Keratinocyte (primary cell): ENCODE measurements around the gene COQ8A. TPM values are rescaled to one million over a fixed set of nuclear protein-coding genes. Genes with fewer than 3 reads are reported as not detected.
"Not testable (repeated sequence)": the region's sequence is repeated elsewhere in the genome, so short reads cannot be mapped to it uniquely, and the experiment has no call there.

Source experiments
- DNase-seq: peaks from one replicate; pipeline ENCODE4 v3.0.0-alpha.2; 2011; ENCODE audit warnings: low read depth, missing footprints, low spot score
- FAIRE-seq: peaks from 2 replicates; lab custom pipeline; 2011; peaks lifted over from hg19 to GRCh38; lab: Jason Lieb, UNC
- H2AFZ ChIP-seq: 2 replicates; pipeline ENCODE4 v1.6.0; 2012; ENCODE audit warnings: low read length, control low read depth, inconsistent platforms; ENCODE audit not compliant: control insufficient read depth
- H3K27ac ChIP-seq: 2 replicates; pipeline ENCODE4 v1.5.1; 2011; ENCODE audit warnings: low read length; ENCODE audit not compliant: control insufficient read depth, insufficient read depth
- H3K27me3 ChIP-seq: 3 replicates; pipeline ENCODE4 v1.6.0; 2011; ENCODE audit warnings: low read length; ENCODE audit not compliant: control insufficient read depth, insufficient read depth; ENCODE audit errors: extremely low read depth
- H3K36me3 ChIP-seq, 2 experiments: 2 replicates in 1 of 2; 3 replicates in 1 of 2; pipeline ENCODE4 v1.5.1; 2011; ENCODE audit warnings: low read length in 2 of 2, mild to moderate bottlenecking in 1 of 2; ENCODE audit not compliant: control insufficient read depth in 2 of 2, insufficient read depth in 2 of 2; ENCODE audit errors: extremely low read depth in 1 of 2
- H3K4me1 ChIP-seq: 3 replicates; pipeline ENCODE4 v1.5.1; 2011; ENCODE audit warnings: low read length; ENCODE audit not compliant: control insufficient read depth, insufficient read depth; ENCODE audit errors: extremely low read depth
- H3K4me2 ChIP-seq: 3 replicates; pipeline ENCODE4 v1.6.0; 2011; ENCODE audit warnings: low read depth, low read length; ENCODE audit not compliant: control insufficient read depth, insufficient read depth; ENCODE audit errors: extremely low read depth
- H3K4me3 ChIP-seq, 3 experiments: fragments of 200-600 bp in 1 of 3; sonication (generic) in 1 of 3; 2 replicates in 2 of 3; 3 replicates in 1 of 3; pipeline ENCODE4 v1.5.1; 2011 to 2016; ENCODE audit warnings: low read length in 3 of 3, mild to moderate bottlenecking in 3 of 3, control low read depth in 2 of 3, inconsistent platforms in 1 of 3, low read depth in 1 of 3, mixed read lengths in 1 of 3, mixed run types in 1 of 3, moderate library complexity in 1 of 3; ENCODE audit not compliant: control insufficient read depth in 2 of 3, insufficient read depth in 2 of 3; ENCODE audit errors: extremely low read depth in 1 of 3
- H3K79me2 ChIP-seq: 2 replicates; pipeline ENCODE4 v1.6.0; 2012; ENCODE audit warnings: low read length; ENCODE audit not compliant: control insufficient read depth, insufficient read depth
- H3K9ac ChIP-seq: 3 replicates; pipeline ENCODE4 v1.6.0; 2011; ENCODE audit warnings: low read length; ENCODE audit not compliant: control insufficient read depth, insufficient read depth; ENCODE audit errors: extremely low read depth
- H3K9me1 ChIP-seq: 3 replicates; pipeline ENCODE4 v1.6.0; 2011; ENCODE audit warnings: low read length; ENCODE audit not compliant: control insufficient read depth, insufficient read depth; ENCODE audit errors: extremely low read depth
- H3K9me3 ChIP-seq: 2 replicates; pipeline ENCODE4 v1.5.1; 2012; ENCODE audit warnings: low read depth, low read length; ENCODE audit not compliant: control insufficient read depth
- H4K20me1 ChIP-seq: 3 replicates; pipeline ENCODE4 v1.6.0; 2011; ENCODE audit warnings: low read length; ENCODE audit not compliant: control insufficient read depth, insufficient read depth; ENCODE audit errors: extremely low read depth
- EZH2 ChIP-seq: IDR thresholded peaks from one replicate; pipeline ENCODE4 v1.6.1; 2012; ENCODE audit warnings: inconsistent platforms, mild to moderate bottlenecking, low read length, moderate library complexity
- dilution Hi-C: fragments of 300-500 bp; cut with MboI; formaldehyde crosslinking; loops from one replicate; pipeline ENCODE4 v1.7.0; 2020; ENCODE audit warnings: low sequenced_read_pairs; ENCODE audit not compliant: extremely low pct_ligation_motif_present
- polyA plus RNA-seq, 5 experiments: library from polyadenylated mRNA; depleted of rRNA in 3 of 5; stranded (reverse) in 3 of 5; stranded (forward) in 1 of 5; unstranded in 1 of 5; fragments of >200 nt; gene quantifications; 1 replicate in 1 of 5; 2 replicates in 3 of 5; 3 replicates in 1 of 5; pipeline versions ENCODE4 v1.2.1 to v1.2.3, GENCODE V29; 2011 to 2012; ENCODE audit warnings: missing spikeins in 2 of 5, low read depth in 1 of 5, low replicate concordance in 1 of 5
- TF ChIP-seq, protein P1 (sequence below), 3 experiments: IDR thresholded peaks in 1 of 3; conservative IDR thresholded peaks in 1 of 3; optimal IDR thresholded peaks in 1 of 3; 2 replicates in 2 of 3; 3 replicates in 1 of 3; pipeline versions ENCODE3 to v1.5.1; 2011; ENCODE audit warnings: low read length in 3 of 3, mild to moderate bottlenecking in 3 of 3, moderate library complexity in 2 of 3, control low read depth in 1 of 3, inconsistent platforms in 1 of 3; ENCODE audit not compliant: insufficient read depth in 2 of 3; ENCODE audit errors: extremely low read depth in 1 of 3

The COQ8A gene
- polyA plus RNA-seq, 1 donor (not counting 4 experiments of a cell fraction or from before 2014, with no cell fraction given) = 3.8 TPM

GRCh38 chr1:226954777-226955176 lies 14.7 kb downstream of the COQ8A start:
- Histone ChIP-seq H4K20me1 (no peaks in the 10 kb centered on the region), H3K9me3 (no peaks in the 10 kb centered on the region), H3K79me2 (no peaks in the 10 kb centered on the region), H3K4me1 (no peaks in the 10 kb centered on the region), H3K27ac (no peak overlapping the region), H3K36me3 (no peaks in the 10 kb centered on the region), H3K9me1 (no peaks in the 10 kb centered on the region), H3K9ac (no peak overlapping the region), H3K4me2 (no peak overlapping the region), H3K4me3 (no peak overlapping the region), H2AFZ (no peak overlapping the region), H3K27me3 (no peaks in the 10 kb centered on the region)
- no peak for DNase-seq
- TF ChIP-seq, protein P1, sequence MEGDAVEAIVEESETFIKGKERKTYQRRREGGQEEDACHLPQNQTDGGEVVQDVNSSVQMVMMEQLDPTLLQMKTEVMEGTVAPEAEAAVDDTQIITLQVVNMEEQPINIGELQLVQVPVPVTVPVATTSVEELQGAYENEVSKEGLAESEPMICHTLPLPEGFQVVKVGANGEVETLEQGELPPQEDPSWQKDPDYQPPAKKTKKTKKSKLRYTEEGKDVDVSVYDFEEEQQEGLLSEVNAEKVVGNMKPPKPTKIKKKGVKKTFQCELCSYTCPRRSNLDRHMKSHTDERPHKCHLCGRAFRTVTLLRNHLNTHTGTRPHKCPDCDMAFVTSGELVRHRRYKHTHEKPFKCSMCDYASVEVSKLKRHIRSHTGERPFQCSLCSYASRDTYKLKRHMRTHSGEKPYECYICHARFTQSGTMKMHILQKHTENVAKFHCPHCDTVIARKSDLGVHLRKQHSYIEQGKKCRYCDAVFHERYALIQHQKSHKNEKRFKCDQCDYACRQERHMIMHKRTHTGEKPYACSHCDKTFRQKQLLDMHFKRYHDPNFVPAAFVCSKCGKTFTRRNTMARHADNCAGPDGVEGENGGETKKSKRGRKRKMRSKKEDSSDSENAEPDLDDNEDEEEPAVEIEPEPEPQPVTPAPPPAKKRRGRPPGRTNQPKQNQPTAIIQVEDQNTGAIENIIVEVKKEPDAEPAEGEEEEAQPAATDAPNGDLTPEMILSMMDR (optimal IDR thresholded peaks at IDR 0.05 in 1 of 3, IDR thresholded peaks at IDR 0.05 in 1 of 3, conservative IDR thresholded peaks at IDR 0.05 in 1 of 3; ENCODE audit: extremely low read depth in 1 of 3, insufficient read depth in 2 of 3, low read length in 3 of 3) = no peak
- no peak for FAIRE-seq
- dilution Hi-C loops = no loop called here

DNA sequence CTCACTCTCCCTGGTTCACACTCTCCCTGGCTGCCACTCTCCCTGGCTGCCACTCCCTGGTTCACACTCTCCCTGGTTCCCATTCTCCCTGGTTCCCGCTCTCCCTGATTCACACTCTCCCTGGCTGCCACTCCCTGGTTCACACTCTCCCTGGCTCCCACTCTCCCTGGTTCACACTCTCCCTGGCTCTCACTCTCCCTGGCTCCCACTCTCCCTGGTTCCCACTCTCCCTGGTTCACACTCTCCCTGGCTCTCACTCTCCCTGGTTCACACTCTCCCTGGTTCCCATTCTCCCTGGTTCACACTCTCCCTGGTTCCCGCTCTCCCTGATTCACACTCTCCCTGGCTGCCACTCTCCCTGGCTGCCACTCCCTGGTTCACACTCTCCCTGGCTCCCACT lies 15.8 kb downstream of the COQ8A start:
- FAIRE-seq, H3K27ac ChIP-seq, H3K36me3 ChIP-seq, H3K4me1 ChIP-seq, H3K9ac ChIP-seq, H3K4me2 ChIP-seq, H3K9me3 ChIP-seq, H3K79me2 ChIP-seq, H2AFZ ChIP-seq, H3K4me3 ChIP-seq, H3K27me3 ChIP-seq, H3K9me1 ChIP-seq, dilution Hi-C loops, DNase-seq, H4K20me1 ChIP-seq: not testable (repeated sequence)

GRCh38 chr1:226956942-226957713 lies 17.0 kb downstream of the COQ8A start:
- Histone ChIP-seq H3K79me2 (no peaks in the 10 kb centered on the region), H3K9me3 (no peaks in the 10 kb centered on the region), H3K27me3 (no peaks in the 10 kb centered on the region), H3K4me2 (no peak overlapping the region), H3K36me3 (no peaks in the 10 kb centered on the region), H3K4me1 (no peaks in the 10 kb centered on the region), H4K20me1 (no peaks in the 10 kb centered on the region), H2AFZ (no peak overlapping the region), H3K9ac (no peak overlapping the region), H3K9me1 (no peaks in the 10 kb centered on the region), H3K4me3 (no peak overlapping the region), H3K27ac (no peak overlapping the region)
- no peak for TF ChIP-seq EZH2
- TF ChIP-seq, protein P1 (optimal IDR thresholded peaks at IDR 0.05 in 1 of 3, IDR thresholded peaks at IDR 0.05 in 1 of 3, conservative IDR thresholded peaks at IDR 0.05 in 1 of 3; ENCODE audit: extremely low read depth in 1 of 3, insufficient read depth in 2 of 3, low read length in 3 of 3) = no peak
- DNase-seq = no peak
- dilution Hi-C loops = no loop called here
- FAIRE-seq = no peak
